ENCODE measurements around the gene BANK1.

- TF ChIP-seq CTCF (IDR thresholded peaks at IDR 0.05) (no peak), EZH2phosphoT487 (IDR thresholded peaks at IDR 0.05) (no peak), EZH2 (IDR thresholded peaks at IDR 0.05) (no peak)
These were observed 304.0 kb downstream of the BANK1 start for GRCh38 chr4:102094481-102094880.
